ENCODE measurements around the gene EML1.

DNA sequence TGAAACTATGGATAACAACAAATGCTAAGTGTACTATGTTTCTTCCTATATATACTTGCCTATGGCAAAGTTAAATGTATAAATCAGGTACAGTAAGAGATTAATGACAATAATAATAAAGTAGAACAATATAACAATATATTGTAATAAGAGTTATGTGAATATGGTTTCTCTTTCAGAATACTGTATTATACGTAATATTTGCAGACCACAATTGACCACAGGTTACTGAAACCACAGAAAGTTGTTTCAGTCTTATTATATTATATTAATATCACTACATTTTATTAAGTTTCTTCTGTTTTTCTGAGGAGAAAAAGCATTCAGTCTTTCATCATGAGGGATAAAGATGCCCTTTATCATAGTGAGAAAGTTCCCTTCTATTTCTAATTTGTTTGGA is 131.2 kb downstream of the EML1 start:
- TF ChIP-seq, protein P1, sequence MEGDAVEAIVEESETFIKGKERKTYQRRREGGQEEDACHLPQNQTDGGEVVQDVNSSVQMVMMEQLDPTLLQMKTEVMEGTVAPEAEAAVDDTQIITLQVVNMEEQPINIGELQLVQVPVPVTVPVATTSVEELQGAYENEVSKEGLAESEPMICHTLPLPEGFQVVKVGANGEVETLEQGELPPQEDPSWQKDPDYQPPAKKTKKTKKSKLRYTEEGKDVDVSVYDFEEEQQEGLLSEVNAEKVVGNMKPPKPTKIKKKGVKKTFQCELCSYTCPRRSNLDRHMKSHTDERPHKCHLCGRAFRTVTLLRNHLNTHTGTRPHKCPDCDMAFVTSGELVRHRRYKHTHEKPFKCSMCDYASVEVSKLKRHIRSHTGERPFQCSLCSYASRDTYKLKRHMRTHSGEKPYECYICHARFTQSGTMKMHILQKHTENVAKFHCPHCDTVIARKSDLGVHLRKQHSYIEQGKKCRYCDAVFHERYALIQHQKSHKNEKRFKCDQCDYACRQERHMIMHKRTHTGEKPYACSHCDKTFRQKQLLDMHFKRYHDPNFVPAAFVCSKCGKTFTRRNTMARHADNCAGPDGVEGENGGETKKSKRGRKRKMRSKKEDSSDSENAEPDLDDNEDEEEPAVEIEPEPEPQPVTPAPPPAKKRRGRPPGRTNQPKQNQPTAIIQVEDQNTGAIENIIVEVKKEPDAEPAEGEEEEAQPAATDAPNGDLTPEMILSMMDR (IDR thresholded peaks at IDR 0.05; ENCODE audit: insufficient read depth, low read length), result no peak
- no peak for TF ChIP-seq GABPA (IDR thresholded peaks at IDR 0.05; ENCODE audit: low read depth)
- TF ChIP-seq, protein P2, sequence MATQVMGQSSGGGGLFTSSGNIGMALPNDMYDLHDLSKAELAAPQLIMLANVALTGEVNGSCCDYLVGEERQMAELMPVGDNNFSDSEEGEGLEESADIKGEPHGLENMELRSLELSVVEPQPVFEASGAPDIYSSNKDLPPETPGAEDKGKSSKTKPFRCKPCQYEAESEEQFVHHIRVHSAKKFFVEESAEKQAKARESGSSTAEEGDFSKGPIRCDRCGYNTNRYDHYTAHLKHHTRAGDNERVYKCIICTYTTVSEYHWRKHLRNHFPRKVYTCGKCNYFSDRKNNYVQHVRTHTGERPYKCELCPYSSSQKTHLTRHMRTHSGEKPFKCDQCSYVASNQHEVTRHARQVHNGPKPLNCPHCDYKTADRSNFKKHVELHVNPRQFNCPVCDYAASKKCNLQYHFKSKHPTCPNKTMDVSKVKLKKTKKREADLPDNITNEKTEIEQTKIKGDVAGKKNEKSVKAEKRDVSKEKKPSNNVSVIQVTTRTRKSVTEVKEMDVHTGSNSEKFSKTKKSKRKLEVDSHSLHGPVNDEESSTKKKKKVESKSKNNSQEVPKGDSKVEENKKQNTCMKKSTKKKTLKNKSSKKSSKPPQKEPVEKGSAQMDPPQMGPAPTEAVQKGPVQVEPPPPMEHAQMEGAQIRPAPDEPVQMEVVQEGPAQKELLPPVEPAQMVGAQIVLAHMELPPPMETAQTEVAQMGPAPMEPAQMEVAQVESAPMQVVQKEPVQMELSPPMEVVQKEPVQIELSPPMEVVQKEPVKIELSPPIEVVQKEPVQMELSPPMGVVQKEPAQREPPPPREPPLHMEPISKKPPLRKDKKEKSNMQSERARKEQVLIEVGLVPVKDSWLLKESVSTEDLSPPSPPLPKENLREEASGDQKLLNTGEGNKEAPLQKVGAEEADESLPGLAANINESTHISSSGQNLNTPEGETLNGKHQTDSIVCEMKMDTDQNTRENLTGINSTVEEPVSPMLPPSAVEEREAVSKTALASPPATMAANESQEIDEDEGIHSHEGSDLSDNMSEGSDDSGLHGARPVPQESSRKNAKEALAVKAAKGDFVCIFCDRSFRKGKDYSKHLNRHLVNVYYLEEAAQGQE (IDR thresholded peaks at IDR 0.05; ENCODE audit: insufficient replicate concordance, low read depth), result no peak
